Endothelial cell of umbilical vein (primary cell): Measurements from ENCODE around the gene CCDC61. TPM values are rescaled to one million over a fixed set of nuclear protein-coding genes. Genes with fewer than 3 reads are reported as not detected.

Experiments used
- BruUV-seq: library from RNA; stranded (reverse); fragments of 400-500 nt; replicated peaks from 2 replicates; lab custom pipeline; 2021; lab: Mats Ljungman, UMichigan
- CTCF ChIA-PET: fragments of 300-600, 350-600 bp; sonication (Branson Sonifier 250); formaldehyde crosslinking; loops from one replicate; lab custom pipeline; 2021; ENCODE audit warnings: antibody characterized with exemption, inconsistent platforms; lab: Charles Lee
- POLR2A ChIA-PET: fragments of 300-600, 350-600 bp; sonication (Branson Sonifier 250); formaldehyde crosslinking; loops from one replicate; lab custom pipeline; 2021; ENCODE audit warnings: antibody characterized with exemption, inconsistent platforms; lab: Charles Lee
- DNase-seq: peaks from one replicate; pipeline ENCODE4 v3.0.0-alpha.2; 2011; ENCODE audit warnings: low read depth, low spot score
- FAIRE-seq: peaks from 2 replicates; lab custom pipeline; 2011; peaks lifted over from hg19 to GRCh38; lab: Jason Lieb, UNC
- H2AFZ ChIP-seq: 2 replicates; pipeline ENCODE4 v1.6.0; 2012; ENCODE audit warnings: low read depth, low read length, control low read depth, inconsistent platforms
- H3K27ac ChIP-seq: 2 replicates; pipeline ENCODE4 v1.5.1; 2011; ENCODE audit warnings: low read depth, mild to moderate bottlenecking, control low read depth, low read length, moderate library complexity; ENCODE audit not compliant: insufficient read depth
- H3K27me3 ChIP-seq, 2 experiments: 2 replicates each; pipeline versions ENCODE4 v1.6.0 to v1.6.1; 2011; ENCODE audit warnings: low read length in 2 of 2, mixed read lengths in 1 of 2; ENCODE audit not compliant: control insufficient read depth in 2 of 2, insufficient read depth in 2 of 2
- H3K36me3 ChIP-seq, 2 experiments: 2 replicates in 1 of 2; 3 replicates in 1 of 2; pipeline ENCODE4 v1.5.1; 2011; ENCODE audit warnings: low read length in 2 of 2, mild to moderate bottlenecking in 1 of 2, moderate library complexity in 1 of 2; ENCODE audit not compliant: control insufficient read depth in 2 of 2, insufficient read depth in 2 of 2; ENCODE audit errors: extremely low read depth in 1 of 2
- H3K4me1 ChIP-seq: 3 replicates; pipeline ENCODE4 v1.5.1; 2011; ENCODE audit warnings: mild to moderate bottlenecking, low read length; ENCODE audit not compliant: control insufficient read depth, insufficient read depth; ENCODE audit errors: extremely low read depth
- H3K4me2 ChIP-seq: 2 replicates; pipeline ENCODE4 v1.6.1; 2011; ENCODE audit warnings: low read length, control low read depth, mixed read lengths; ENCODE audit not compliant: insufficient read depth
- H3K4me3 ChIP-seq, 3 experiments: fragments of 200-600 bp in 1 of 3; sonication (generic), shearing (Covaris generic) in 1 of 3; replicated peaks in 1 of 3; 2 replicates each; pipeline ENCODE4 v1.5.1; 2011 to 2016; ENCODE audit warnings: control low read depth in 3 of 3, low read length in 3 of 3, mild to moderate bottlenecking in 2 of 3, inconsistent platforms in 1 of 3, low read depth in 1 of 3, moderate library complexity in 1 of 3; ENCODE audit not compliant: insufficient read depth in 1 of 3
- H3K79me2 ChIP-seq: 2 replicates; pipeline ENCODE4 v1.6.0; 2012; ENCODE audit warnings: low read length, inconsistent platforms; ENCODE audit not compliant: control insufficient read depth, insufficient read depth
- H3K9ac ChIP-seq: replicated peaks from 2 replicates; pipeline ENCODE3; 2011; ENCODE audit warnings: low read length, control low read depth; ENCODE audit not compliant: insufficient read depth; ENCODE audit errors: extremely low read depth
- H3K9me1 ChIP-seq: replicated peaks from 3 replicates; pipeline ENCODE4 v1.6.0; 2011; ENCODE audit warnings: mild to moderate bottlenecking, low read length; ENCODE audit not compliant: control insufficient read depth, insufficient read depth; ENCODE audit errors: extremely low read depth
- H3K9me3 ChIP-seq: replicated peaks from 2 replicates; pipeline ENCODE4 v1.5.1; 2012; ENCODE audit warnings: low read length, inconsistent platforms; ENCODE audit not compliant: control insufficient read depth, insufficient read depth
- H4K20me1 ChIP-seq: replicated peaks from 2 replicates; pipeline ENCODE3; 2011; ENCODE audit warnings: mild to moderate bottlenecking, low read length; ENCODE audit not compliant: control insufficient read depth, insufficient read depth; ENCODE audit errors: extremely low read depth
- EZH2 ChIP-seq: IDR thresholded peaks from 2 replicates; pipeline ENCODE4 v1.6.1; 2012; ENCODE audit warnings: borderline replicate concordance, low read depth, mild to moderate bottlenecking, moderate library complexity, low read length, inconsistent platforms; ENCODE audit not compliant: severe bottlenecking
- FOS ChIP-seq: IDR thresholded peaks from 2 replicates; pipeline ENCODE4 v1.6.1; 2011; ENCODE audit warnings: mild to moderate bottlenecking, low read length, moderate library complexity, borderline replicate concordance; ENCODE audit not compliant: insufficient read depth
- GATA2 ChIP-seq: IDR thresholded peaks from 2 replicates; pipeline ENCODE4 v1.7.0; 2011; ENCODE audit warnings: low read depth, mild to moderate bottlenecking, moderate library complexity, mixed read lengths, low read length; ENCODE audit not compliant: insufficient read length, insufficient read depth
- JUN ChIP-seq: IDR thresholded peaks from 2 replicates; pipeline ENCODE4 v1.6.1; 2011; ENCODE audit warnings: borderline replicate concordance, low read depth; ENCODE audit not compliant: insufficient read length, insufficient read depth
- MYC ChIP-seq: IDR thresholded peaks from one replicate; pipeline ENCODE4 v1.6.1; 2011; ENCODE audit warnings: mild to moderate bottlenecking, low read depth, low read length
- POLR2A ChIP-seq: IDR thresholded peaks from 2 replicates; pipeline ENCODE4 v1.6.1; 2012; ENCODE audit warnings: low read depth, mild to moderate bottlenecking, control low read depth, low read length
- POLR2AphosphoS5 ChIP-seq: IDR thresholded peaks from 2 replicates; pipeline ENCODE4 v1.6.1; 2012; ENCODE audit warnings: low read depth, mild to moderate bottlenecking, control low read depth, low read length, moderate library complexity; ENCODE audit not compliant: insufficient read depth
- dilution Hi-C: fragments of 300-500 bp; cut with MboI; formaldehyde crosslinking; loops from one replicate; pipeline ENCODE4 v1.15.0; 2019; ENCODE audit warnings: low sequenced_read_pairs; ENCODE audit not compliant: extremely low pct_ligation_motif_present
- intact Hi-C: fragments of 100-400 bp; cut with micrococcal nuclease; formaldehyde crosslinking; loops from one replicate; pipeline ENCODE4 v1.10.0; 2022
- polyA plus RNA-seq, 4 experiments: library from polyadenylated mRNA; depleted of rRNA in 3 of 4; stranded (reverse) in 3 of 4; unstranded in 1 of 4; fragments of >200 nt; gene quantifications; 2 replicates each; pipeline versions ENCODE4 v1.2.1 to v1.2.3, GENCODE V29; 2011 to 2012; ENCODE audit warnings: missing spikeins in 1 of 4
- total RNA-seq: library from RNA; stranded (reverse); gene quantifications from 2 replicates; pipeline ENCODE4 v1.2.3, GENCODE V29; 2021
- TF ChIP-seq, protein P1 (sequence below), 2 donors: IDR thresholded peaks; 1 replicate in 1 of 2; 2 replicates in 1 of 2; pipeline ENCODE4 v1.5.1; 2011; ENCODE audit warnings: low read length in 2 of 2, mild to moderate bottlenecking in 2 of 2, moderate library complexity in 2 of 2, control low read depth in 1 of 2, inconsistent platforms in 1 of 2, low read depth in 1 of 2; ENCODE audit not compliant: insufficient read depth in 1 of 2; ENCODE audit errors: extremely low read depth in 1 of 2
- TF ChIP-seq, protein P2 (sequence below): IDR thresholded peaks from 2 replicates; pipeline ENCODE4 v1.6.1; 2011; ENCODE audit not compliant: insufficient read depth, insufficient read length

CCDC61 gene
- total and polyA plus RNA-seq, 2 donors (not counting 3 experiments of a cell fraction or from before 2014, with no cell fraction given) = 10.3 to 20.1 TPM

DNA sequence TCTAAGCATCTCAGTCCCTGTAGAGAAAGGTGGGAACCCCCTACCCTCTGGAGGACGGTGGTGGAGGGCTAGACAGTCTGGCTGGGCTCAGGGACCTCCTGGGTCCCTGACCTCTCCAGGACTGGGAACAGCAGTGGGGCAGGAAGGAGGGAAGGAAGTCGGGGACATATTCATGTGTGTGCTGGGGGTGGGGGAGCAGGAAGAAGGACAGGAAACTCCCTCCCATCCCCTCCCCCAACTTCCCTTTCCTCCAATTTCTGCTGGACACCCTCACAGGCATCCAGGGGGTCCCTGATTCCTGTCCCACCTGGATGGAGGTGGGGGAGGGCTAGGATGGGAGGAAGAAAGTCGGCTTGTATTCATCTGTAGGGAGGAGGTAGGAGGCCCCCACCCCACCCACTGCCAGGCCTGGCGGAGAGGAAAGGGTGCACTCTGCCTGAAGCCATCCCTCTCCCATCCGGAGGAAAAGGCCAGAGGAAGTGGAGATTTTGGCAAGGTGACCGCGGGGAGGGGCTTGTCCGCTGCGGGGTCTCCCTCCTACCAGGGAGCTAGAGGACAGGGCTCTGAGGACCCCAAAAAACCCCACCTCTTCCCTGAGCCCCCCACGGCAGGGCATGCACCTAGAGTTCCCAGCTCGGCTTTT, 23.9 kb upstream of the CCDC61 start:
- no peaks in the 10 kb centered on the region for H4K20me1 ChIP-seq
- peaks cover 0 to 7% of the 10 kb centered on the region in 2 experiments for H3K36me3 ChIP-seq
- POLR2A ChIA-PET = no interaction called here
- FAIRE-seq = no peak
- H3K27ac ChIP-seq = no peak overlapping the region
- H2AFZ ChIP-seq = no peak overlapping the region
- intact Hi-C loops = loop anchor here (5.0 kb wide), 1 partner anchor 36 kb away; no protein-coding TSS in a partner anchor
- no TSS peak for BruUV-seq
- H3K9me3 ChIP-seq = no peaks in the 10 kb centered on the region
- peaks cover 0 to 3% of the 10 kb centered on the region in 2 experiments for H3K27me3 ChIP-seq
- H3K9ac ChIP-seq = no peak overlapping the region
- no peak for TF ChIP-seq JUN
- no peak for TF ChIP-seq GATA2
- no peak for TF ChIP-seq FOS
- TF ChIP-seq POLR2A = no peak
- no peak for TF ChIP-seq MYC
- no peak for TF ChIP-seq POLR2AphosphoS5
- TF ChIP-seq, protein P1, sequence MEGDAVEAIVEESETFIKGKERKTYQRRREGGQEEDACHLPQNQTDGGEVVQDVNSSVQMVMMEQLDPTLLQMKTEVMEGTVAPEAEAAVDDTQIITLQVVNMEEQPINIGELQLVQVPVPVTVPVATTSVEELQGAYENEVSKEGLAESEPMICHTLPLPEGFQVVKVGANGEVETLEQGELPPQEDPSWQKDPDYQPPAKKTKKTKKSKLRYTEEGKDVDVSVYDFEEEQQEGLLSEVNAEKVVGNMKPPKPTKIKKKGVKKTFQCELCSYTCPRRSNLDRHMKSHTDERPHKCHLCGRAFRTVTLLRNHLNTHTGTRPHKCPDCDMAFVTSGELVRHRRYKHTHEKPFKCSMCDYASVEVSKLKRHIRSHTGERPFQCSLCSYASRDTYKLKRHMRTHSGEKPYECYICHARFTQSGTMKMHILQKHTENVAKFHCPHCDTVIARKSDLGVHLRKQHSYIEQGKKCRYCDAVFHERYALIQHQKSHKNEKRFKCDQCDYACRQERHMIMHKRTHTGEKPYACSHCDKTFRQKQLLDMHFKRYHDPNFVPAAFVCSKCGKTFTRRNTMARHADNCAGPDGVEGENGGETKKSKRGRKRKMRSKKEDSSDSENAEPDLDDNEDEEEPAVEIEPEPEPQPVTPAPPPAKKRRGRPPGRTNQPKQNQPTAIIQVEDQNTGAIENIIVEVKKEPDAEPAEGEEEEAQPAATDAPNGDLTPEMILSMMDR (IDR thresholded peaks at IDR 0.05; ENCODE audit: extremely low read depth in 1 of 2, insufficient read depth in 1 of 2, low read depth in 1 of 2, low read length in 2 of 2) = no peak
- TF ChIP-seq, protein P2, sequence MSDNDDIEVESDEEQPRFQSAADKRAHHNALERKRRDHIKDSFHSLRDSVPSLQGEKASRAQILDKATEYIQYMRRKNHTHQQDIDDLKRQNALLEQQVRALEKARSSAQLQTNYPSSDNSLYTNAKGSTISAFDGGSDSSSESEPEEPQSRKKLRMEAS = no peak
- TF ChIP-seq EZH2 = no peak
- peak overlapping the region; percentile 27 for H3K4me2 ChIP-seq
- no peaks in the 10 kb centered on the region for H3K9me1 ChIP-seq
- peaks cover 23% of the 10 kb centered on the region for H3K4me1 ChIP-seq
- dilution Hi-C loops = no loop called here
- no peak for DNase-seq
- peak overlapping the region in 2 of 3 experiments; percentile 52 to 80 for H3K4me3 ChIP-seq
- CTCF ChIA-PET = interaction anchor here (1.5 kb wide), 1 partner anchor 57 kb away, joined by 5 read pairs; no protein-coding TSS in a partner anchor
- peaks cover 9% of the 10 kb centered on the region for H3K79me2 ChIP-seq
